Measurements from ENCODE around the gene SMIM35. TPM values are rescaled to one million over a fixed set of nuclear protein-coding genes. Genes with fewer than 3 reads are reported as not detected.

SMIM35 gene
- total RNA-seq, 4 donors from 2014 or later: not detected

- peak overlapping the region in 3 of 4 donors; percentile 38 to 85 (median 67) for H3K27ac ChIP-seq
- peaks cover 0 to 23% (median 2%) of the 10 kb centered on the region in 4 donors for H3K4me1 ChIP-seq
- no peaks in the 10 kb centered on the region for H3K27me3 ChIP-seq
- TF ChIP-seq, protein P1, sequence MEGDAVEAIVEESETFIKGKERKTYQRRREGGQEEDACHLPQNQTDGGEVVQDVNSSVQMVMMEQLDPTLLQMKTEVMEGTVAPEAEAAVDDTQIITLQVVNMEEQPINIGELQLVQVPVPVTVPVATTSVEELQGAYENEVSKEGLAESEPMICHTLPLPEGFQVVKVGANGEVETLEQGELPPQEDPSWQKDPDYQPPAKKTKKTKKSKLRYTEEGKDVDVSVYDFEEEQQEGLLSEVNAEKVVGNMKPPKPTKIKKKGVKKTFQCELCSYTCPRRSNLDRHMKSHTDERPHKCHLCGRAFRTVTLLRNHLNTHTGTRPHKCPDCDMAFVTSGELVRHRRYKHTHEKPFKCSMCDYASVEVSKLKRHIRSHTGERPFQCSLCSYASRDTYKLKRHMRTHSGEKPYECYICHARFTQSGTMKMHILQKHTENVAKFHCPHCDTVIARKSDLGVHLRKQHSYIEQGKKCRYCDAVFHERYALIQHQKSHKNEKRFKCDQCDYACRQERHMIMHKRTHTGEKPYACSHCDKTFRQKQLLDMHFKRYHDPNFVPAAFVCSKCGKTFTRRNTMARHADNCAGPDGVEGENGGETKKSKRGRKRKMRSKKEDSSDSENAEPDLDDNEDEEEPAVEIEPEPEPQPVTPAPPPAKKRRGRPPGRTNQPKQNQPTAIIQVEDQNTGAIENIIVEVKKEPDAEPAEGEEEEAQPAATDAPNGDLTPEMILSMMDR (IDR thresholded peaks at IDR 0.05): no peak
- TF ChIP-seq POLR2A (IDR thresholded peaks at IDR 0.05): peak; percentile 19 to 68
- no peaks in the 10 kb centered on the region for H3K36me3 ChIP-seq
- H3K9me3 ChIP-seq: no peaks in the 10 kb centered on the region
- H3K4me3 ChIP-seq: peak overlapping the region in 2 of 4 donors; percentile 44 to 64
- peak in 2 of 3 donors; percentile 53 to 68 for DNase-seq
These were observed 7.8 kb downstream of the SMIM35 start for GRCh38 chr11:118078911-118079411.

GRCh38 chr11:118076754-118077281 lies 9.9 kb downstream of the SMIM35 start, which contains the start of gene TMPRSS4:
Gene TMPRSS4 (plus strand): TSS chr11:118077078. CDS start chr11:118077303, 225 bp downstream.
- H3K27ac ChIP-seq: peak within 1 kb of the TSS in 3 of 4 donors; percentile 68 to 97 (median 84)
- TF ChIP-seq, protein P1 (IDR thresholded peaks at IDR 0.05): peak in 1 of 6 experiments; percentile 16
- peak; percentile 90 to 99 for TF ChIP-seq POLR2A (IDR thresholded peaks at IDR 0.05)
- H3K27me3 ChIP-seq: no peaks in the 10 kb centered on the region
- DNase-seq: peak in 2 of 3 donors; percentile 83 to 91
- no peaks in the 10 kb centered on the region for H3K9me3 ChIP-seq
- no peaks in the 10 kb centered on the region for H3K36me3 ChIP-seq
- peaks cover 0 to 6% (median 2%) of the 10 kb centered on the region in 4 donors for H3K4me1 ChIP-seq
- peak within 1 kb of the TSS in 3 of 4 donors; percentile 0 to 64 (median 44) for H3K4me3 ChIP-seq

DNA sequence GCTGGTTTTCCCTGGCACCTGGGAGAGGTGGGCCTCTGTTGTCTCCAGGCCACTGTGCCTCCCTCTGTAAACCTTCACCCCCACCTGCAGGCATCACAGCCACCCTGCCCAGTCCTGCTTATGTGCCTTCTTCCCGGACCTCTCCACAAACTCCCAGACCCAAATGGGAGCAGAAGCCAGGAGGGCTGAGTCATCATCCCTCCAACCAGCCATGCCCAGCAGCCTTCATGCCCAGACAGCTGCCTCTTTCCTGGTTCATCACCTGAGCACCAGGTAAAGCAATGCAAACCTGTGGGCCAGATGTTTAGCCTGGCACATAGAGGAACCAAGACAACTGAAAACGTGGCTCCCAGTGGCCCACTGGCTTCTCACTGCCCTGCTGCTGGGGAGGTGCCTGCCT lies 12.0 kb downstream of the SMIM35 start:
- Histone ChIP-seq H3K9me3 (no peaks in the 10 kb centered on the region), H3K27ac (peak overlapping the region in 1 of 4 donors; percentile 17), H3K27me3 (no peaks in the 10 kb centered on the region), H3K36me3 (no peaks in the 10 kb centered on the region), H3K4me3 (no peak overlapping the region), H3K4me1 (peaks cover 0 to 6% (median 2%) of the 10 kb centered on the region in 4 donors)
- TF ChIP-seq, protein P1 (IDR thresholded peaks at IDR 0.05): no peak
- no peak for TF ChIP-seq POLR2A (IDR thresholded peaks at IDR 0.05)
- peak in 1 of 3 donors; percentile 70 for DNase-seq

DNA sequence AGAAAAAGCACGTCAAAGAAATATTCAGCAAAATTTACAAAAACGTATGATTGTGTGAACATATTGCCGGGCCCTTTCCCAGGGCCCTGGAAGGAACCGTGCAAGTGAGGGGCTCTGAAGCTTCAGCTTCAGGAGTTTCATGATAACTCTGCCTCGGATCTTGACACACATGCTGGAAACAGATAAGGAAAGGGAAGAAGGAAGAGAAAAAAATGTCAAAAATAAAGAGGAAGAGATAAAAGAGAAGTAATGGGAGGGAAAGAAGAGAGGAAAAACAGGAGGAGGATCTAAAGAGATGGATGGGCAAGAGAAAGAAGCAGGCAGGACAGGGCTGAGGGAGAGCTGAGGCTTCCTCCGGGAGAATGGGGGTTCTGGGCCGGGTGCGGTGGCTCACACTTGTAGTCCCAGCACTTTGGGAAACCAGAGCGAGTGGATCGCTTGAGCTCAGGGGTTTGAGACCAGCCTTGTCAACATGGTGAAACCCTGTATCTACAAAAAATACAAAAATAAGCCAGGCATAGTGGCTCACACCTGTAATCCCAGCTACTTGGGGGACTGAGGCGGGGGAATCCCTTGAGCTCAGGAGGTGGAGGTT lies 12.6 kb downstream of the SMIM35 start:
- TF ChIP-seq POLR2A (IDR thresholded peaks at IDR 0.05): no peak
- TF ChIP-seq, protein P1 (IDR thresholded peaks at IDR 0.05): no peak
- Histone ChIP-seq H3K4me1 (peaks cover 0 to 6% (median 2%) of the 10 kb centered on the region in 4 donors), H3K36me3 (no peaks in the 10 kb centered on the region), H3K27ac (no peak overlapping the region), H3K4me3 (no peak overlapping the region), H3K9me3 (no peaks in the 10 kb centered on the region), H3K27me3 (no peaks in the 10 kb centered on the region)
- no peak for DNase-seq

DNA sequence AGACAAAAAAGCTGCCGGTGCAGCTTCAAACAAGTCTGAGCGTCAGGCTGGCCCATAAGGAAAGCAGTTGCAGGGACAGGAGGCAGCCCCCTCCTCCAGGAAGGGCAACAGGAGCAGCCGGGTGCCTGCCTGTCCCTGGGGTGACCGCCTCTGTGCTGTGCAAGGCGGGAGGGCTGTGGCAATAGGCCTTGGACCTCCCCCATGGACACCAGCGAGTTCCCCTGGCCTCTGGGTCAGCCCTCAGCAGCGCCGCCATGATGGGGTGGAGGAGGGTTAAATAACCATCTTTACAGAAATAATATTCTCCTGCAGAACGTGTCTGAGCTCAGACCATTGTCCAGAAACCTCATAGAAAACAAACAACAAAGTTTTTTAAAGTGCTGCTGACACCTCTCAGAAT lies 13.2 kb downstream of the SMIM35 start:
- Histone ChIP-seq H3K27me3 (no peaks in the 10 kb centered on the region), H3K4me1 (peaks cover 0 to 6% (median 2%) of the 10 kb centered on the region in 4 donors), H3K9me3 (no peaks in the 10 kb centered on the region), H3K27ac (no peak overlapping the region), H3K4me3 (no peak overlapping the region), H3K36me3 (no peaks in the 10 kb centered on the region)
- TF ChIP-seq, protein P1 (IDR thresholded peaks at IDR 0.05): no peak
- TF ChIP-seq POLR2A (IDR thresholded peaks at IDR 0.05): no peak
- DNase-seq: no peak
